Mesendoderm (in vitro differentiated cells): ENCODE data around the gene HMOX2.

Experiments used
- DNase-seq: peaks from one replicate; pipeline ENCODE4 v3.0.0; 2013
- H2AK5ac ChIP-seq: 2 replicates; pipeline ENCODE4 v1.6.1; 2013; ENCODE audit warnings: low read length, inconsistent platforms
- H2BK120ac ChIP-seq: 2 replicates; pipeline ENCODE4 v1.6.1; 2013; ENCODE audit warnings: low read depth, mild to moderate bottlenecking, low read length, moderate library complexity, mixed read lengths
- H2BK15ac ChIP-seq: replicated peaks from 2 replicates; pipeline ENCODE4 v1.6.1; 2013; ENCODE audit warnings: low read depth, mild to moderate bottlenecking, moderate library complexity
- H2BK5ac ChIP-seq: 2 replicates; pipeline ENCODE4 v1.6.1; 2013; ENCODE audit warnings: low read length, inconsistent platforms
- H3K18ac ChIP-seq: 2 replicates; pipeline ENCODE4 v1.6.1; 2013; ENCODE audit warnings: mild to moderate bottlenecking, low read length, mixed read lengths
- H3K23ac ChIP-seq: one replicate; pipeline ENCODE4 v1.6.1; 2013; ENCODE audit warnings: low read length
- H3K27ac ChIP-seq: 2 replicates; pipeline ENCODE4 v1.5.1; 2013; ENCODE audit warnings: low read depth, mild to moderate bottlenecking, inconsistent platforms, low read length, moderate library complexity
- H3K27me3 ChIP-seq: 2 replicates; pipeline ENCODE4 v1.6.1; 2013; ENCODE audit warnings: low read length, control low read depth, mild to moderate bottlenecking, inconsistent platforms; ENCODE audit not compliant: insufficient read depth, poor library complexity
- H3K36me3 ChIP-seq: 2 replicates; pipeline ENCODE4 v1.6.1; 2013; ENCODE audit warnings: low read length, inconsistent platforms; ENCODE audit not compliant: control insufficient read depth, insufficient read depth
- H3K4ac ChIP-seq: one replicate; pipeline ENCODE4 v1.6.1; 2013; ENCODE audit warnings: low read depth, mild to moderate bottlenecking, low read length, moderate library complexity
- H3K4me1 ChIP-seq: 2 replicates; pipeline ENCODE4 v1.6.1; 2013; ENCODE audit warnings: low read depth, low read length, inconsistent platforms; ENCODE audit not compliant: control insufficient read depth
- H3K4me2 ChIP-seq: 2 replicates; pipeline ENCODE4 v1.6.1; 2013; ENCODE audit warnings: low read length
- H3K4me3 ChIP-seq: 2 replicates; pipeline ENCODE4 v1.5.1; 2013; ENCODE audit warnings: mild to moderate bottlenecking, low read length
- H3K56ac ChIP-seq: one replicate; pipeline ENCODE4 v1.6.1; 2013; ENCODE audit warnings: low read length
- H3K79me1 ChIP-seq: 2 replicates; pipeline ENCODE4 v1.6.1; 2013; ENCODE audit warnings: low read length, inconsistent platforms
- H3K79me2 ChIP-seq: 2 replicates; pipeline ENCODE4 v1.6.1; 2013; ENCODE audit warnings: mild to moderate bottlenecking, low read length; ENCODE audit not compliant: control insufficient read depth, insufficient read depth
- H3K9ac ChIP-seq: 2 replicates; pipeline ENCODE4 v1.6.1; 2013; ENCODE audit warnings: low read length, inconsistent platforms
- H4K5ac ChIP-seq: one replicate; pipeline ENCODE4 v1.6.1; 2013; ENCODE audit warnings: low read length
- H4K8ac ChIP-seq: one replicate; pipeline ENCODE4 v1.6.1; 2013; ENCODE audit warnings: low read depth, mild to moderate bottlenecking, control low read depth, low read length, moderate library complexity
- WGBS: extraction: QIAGEN DNeasy Blood & Tissue Kit; methylation state at CpG from one replicate; pipeline ENCODE4 v1.1.7; 2013; ENCODE audit warnings: low lambda C conversion rate, missing lambda C conversion rate; ENCODE audit not compliant: insufficient coverage; ENCODE audit errors: extremely low coverage; 5-methylcytosine and 5-hydroxymethylcytosine counted together

HMOX2 gene

DNA sequence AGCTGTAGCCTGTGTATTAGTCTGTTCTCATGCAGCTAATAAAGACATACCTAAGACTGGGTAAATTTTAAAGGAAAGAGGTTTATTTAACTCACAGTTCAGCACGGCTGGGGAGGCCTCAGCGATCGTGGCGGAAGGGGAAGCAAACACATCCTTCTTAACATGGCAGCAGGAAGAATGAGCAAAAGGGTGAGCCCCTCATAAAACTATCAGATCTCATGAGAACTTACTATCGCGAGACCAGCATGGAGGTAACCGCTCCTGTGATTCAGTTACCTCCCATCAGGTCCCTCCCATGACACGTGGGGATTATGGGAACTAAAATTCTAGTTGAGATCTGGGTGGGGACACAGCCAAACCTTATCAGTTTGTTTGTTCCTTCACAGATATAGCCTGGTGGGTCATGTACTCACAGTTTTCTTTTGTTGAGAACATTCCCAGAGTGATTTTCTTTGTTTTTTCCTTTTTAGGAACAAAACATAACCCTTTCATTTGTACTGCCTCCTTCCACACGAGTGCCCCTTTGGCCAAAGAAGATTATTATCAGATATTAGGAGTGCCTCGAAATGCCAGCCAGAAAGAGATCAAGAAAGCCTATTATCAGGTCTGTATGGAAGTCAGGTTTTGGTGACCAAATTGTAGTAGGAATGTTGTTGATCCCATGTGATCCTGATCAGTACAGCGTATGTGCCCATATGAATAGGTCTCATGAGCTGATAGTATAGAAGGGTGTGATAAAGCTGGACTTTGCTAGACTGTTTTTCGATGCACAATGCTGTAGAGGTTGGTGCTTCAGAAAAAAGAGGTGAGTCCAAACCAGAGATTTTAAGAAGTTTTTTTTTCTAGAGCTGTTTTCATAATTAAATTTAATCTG, 42.0 kb upstream of the HMOX2 start:
- H3K4me3 ChIP-seq = no peak overlapping the region
- no peak overlapping the region for H3K56ac ChIP-seq
- no peak overlapping the region for H4K5ac ChIP-seq
- H3K36me3 ChIP-seq = peaks cover 8% of the 10 kb centered on the region
- H4K8ac ChIP-seq = no peak overlapping the region
- H3K4ac ChIP-seq = no peak overlapping the region
- no peak overlapping the region for H2AK5ac ChIP-seq
- H2BK5ac ChIP-seq = no peak overlapping the region
- no peak overlapping the region for H3K9ac ChIP-seq
- H3K79me1 ChIP-seq = peaks cover 3% of the 10 kb centered on the region
- no peaks in the 10 kb centered on the region for H3K79me2 ChIP-seq
- no peaks in the 10 kb centered on the region for H3K27me3 ChIP-seq
- H3K18ac ChIP-seq = no peak overlapping the region
- H3K4me1 ChIP-seq = no peaks in the 10 kb centered on the region
- WGBS = no CpG with 5 or more reads among the region's 12 CpGs
- no peak overlapping the region for H2BK120ac ChIP-seq
- H3K4me2 ChIP-seq = no peak overlapping the region
- DNase-seq = no peak
- H3K27ac ChIP-seq = no peak overlapping the region
- no peak overlapping the region for H2BK15ac ChIP-seq
- H3K23ac ChIP-seq = no peak overlapping the region

- no peak overlapping the region for H3K4me2 ChIP-seq
- DNase-seq = no peak
- no peak overlapping the region for H2BK5ac ChIP-seq
- no peak overlapping the region for H2AK5ac ChIP-seq
- no peak overlapping the region for H3K4me3 ChIP-seq
- no peak overlapping the region for H3K27ac ChIP-seq
- no peak overlapping the region for H4K5ac ChIP-seq
- H3K79me1 ChIP-seq = peaks cover 3% of the 10 kb centered on the region
- no peak overlapping the region for H2BK120ac ChIP-seq
- peaks cover 8% of the 10 kb centered on the region for H3K36me3 ChIP-seq
- no peak overlapping the region for H3K23ac ChIP-seq
- no peak overlapping the region for H2BK15ac ChIP-seq
- WGBS = no CpG with 5 or more reads among the region's 8 CpGs
- H3K4me1 ChIP-seq = no peaks in the 10 kb centered on the region
- no peak overlapping the region for H3K56ac ChIP-seq
- no peak overlapping the region for H3K18ac ChIP-seq
- no peak overlapping the region for H4K8ac ChIP-seq
- no peaks in the 10 kb centered on the region for H3K79me2 ChIP-seq
- no peak overlapping the region for H3K9ac ChIP-seq
- no peaks in the 10 kb centered on the region for H3K27me3 ChIP-seq
- no peak overlapping the region for H3K4ac ChIP-seq
Measured at GRCh38 chr16:4435337-4436067, 40.7 kb upstream of the HMOX2 start.

DNA sequence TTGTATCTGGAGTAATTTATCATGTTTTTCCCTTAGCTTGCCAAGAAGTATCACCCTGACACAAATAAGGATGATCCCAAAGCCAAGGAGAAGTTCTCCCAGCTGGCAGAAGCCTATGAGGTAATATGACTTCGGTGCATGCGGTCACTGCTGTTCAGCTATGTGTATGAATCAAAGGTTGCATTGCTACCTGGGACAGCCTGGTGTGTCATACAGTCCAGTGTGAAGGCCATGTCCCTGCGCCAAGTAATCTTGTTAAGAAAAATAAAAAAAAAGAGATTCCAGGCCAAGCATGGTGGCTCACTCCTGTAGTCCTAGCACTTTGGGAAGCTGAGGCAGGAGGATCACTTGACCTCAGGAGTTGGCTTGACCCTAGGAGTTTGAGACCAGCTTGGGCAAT, 38.8 kb upstream of the HMOX2 start:
- Histone ChIP-seq H2BK5ac (no peak overlapping the region), H4K8ac (no peak overlapping the region), H4K5ac (no peak overlapping the region), H2BK15ac (no peak overlapping the region), H3K9ac (no peak overlapping the region), H3K18ac (no peak overlapping the region), H3K36me3 (peaks cover 18% of the 10 kb centered on the region), H3K23ac (no peak overlapping the region), H3K79me2 (no peaks in the 10 kb centered on the region), H3K4me2 (no peak overlapping the region), H2AK5ac (no peak overlapping the region), H3K4me1 (no peaks in the 10 kb centered on the region), H2BK120ac (no peak overlapping the region), H3K79me1 (no peaks in the 10 kb centered on the region), H3K27me3 (no peaks in the 10 kb centered on the region), H3K4me3 (no peak overlapping the region), H3K27ac (no peak overlapping the region), H3K56ac (no peak overlapping the region), H3K4ac (no peak overlapping the region)
- WGBS = no CpG with 5 or more reads among the region's 3 CpGs
- no peak for DNase-seq

DNA sequence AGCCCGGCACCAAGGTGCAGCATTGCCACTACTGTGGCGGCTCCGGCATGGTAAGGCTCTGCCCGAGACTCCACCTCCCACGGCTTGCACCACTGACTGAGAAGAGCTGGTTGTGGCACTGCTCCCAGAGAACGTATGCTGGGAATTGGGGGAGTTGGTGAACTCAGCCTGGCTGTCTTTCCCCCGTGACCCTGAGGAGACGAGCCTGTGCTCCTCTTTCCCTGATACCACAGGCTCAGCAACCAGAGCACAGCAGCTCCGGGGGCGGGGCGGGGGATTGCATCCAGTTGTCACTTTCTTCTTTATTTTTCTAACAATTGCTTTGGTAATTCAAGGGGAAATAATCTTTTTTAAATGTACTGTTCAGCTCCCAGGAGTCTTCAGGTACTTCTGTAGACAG, 33.8 kb upstream of the HMOX2 start:
- Histone ChIP-seq H2BK120ac (no peak overlapping the region), H3K79me1 (no peaks in the 10 kb centered on the region), H3K18ac (no peak overlapping the region), H3K4me2 (no peak overlapping the region), H4K5ac (no peak overlapping the region), H3K27me3 (no peaks in the 10 kb centered on the region), H2BK5ac (no peak overlapping the region), H3K9ac (no peak overlapping the region), H3K4ac (no peak overlapping the region), H3K27ac (no peak overlapping the region), H2AK5ac (no peak overlapping the region), H3K56ac (no peak overlapping the region), H3K4me3 (no peak overlapping the region), H4K8ac (no peak overlapping the region), H3K36me3 (peaks cover 26% of the 10 kb centered on the region), H3K79me2 (no peaks in the 10 kb centered on the region), H3K23ac (no peak overlapping the region), H3K4me1 (no peaks in the 10 kb centered on the region), H2BK15ac (no peak overlapping the region)
- no peak for DNase-seq
- WGBS = no CpG with 5 or more reads among the region's 11 CpGs

GRCh38 chr16:4443271-4443670, 32.9 kb upstream of the HMOX2 start:
- H3K36me3 ChIP-seq = peaks cover 23% of the 10 kb centered on the region
- no CpG with 5 or more reads among the region's 5 CpGs for WGBS
- H2BK15ac ChIP-seq = no peak overlapping the region
- H3K79me2 ChIP-seq = no peaks in the 10 kb centered on the region
- no peaks in the 10 kb centered on the region for H3K79me1 ChIP-seq
- H2BK120ac ChIP-seq = no peak overlapping the region
- H2BK5ac ChIP-seq = no peak overlapping the region
- no peak for DNase-seq
- H3K9ac ChIP-seq = no peak overlapping the region
- H4K8ac ChIP-seq = no peak overlapping the region
- H2AK5ac ChIP-seq = no peak overlapping the region
- H3K4me3 ChIP-seq = no peak overlapping the region
- H3K18ac ChIP-seq = no peak overlapping the region
- H4K5ac ChIP-seq = no peak overlapping the region
- no peak overlapping the region for H3K56ac ChIP-seq
- H3K27me3 ChIP-seq = no peaks in the 10 kb centered on the region
- no peaks in the 10 kb centered on the region for H3K4me1 ChIP-seq
- H3K4ac ChIP-seq = no peak overlapping the region
- no peak overlapping the region for H3K23ac ChIP-seq
- no peak overlapping the region for H3K27ac ChIP-seq
- no peak overlapping the region for H3K4me2 ChIP-seq
